ENCODE measurements around the gene YIPF4.
"Not testable (repeated sequence)": the region's sequence is repeated elsewhere in the genome, so short reads cannot be mapped to it uniquely, and the experiment has no call there.

YIPF4 gene

DNA sequence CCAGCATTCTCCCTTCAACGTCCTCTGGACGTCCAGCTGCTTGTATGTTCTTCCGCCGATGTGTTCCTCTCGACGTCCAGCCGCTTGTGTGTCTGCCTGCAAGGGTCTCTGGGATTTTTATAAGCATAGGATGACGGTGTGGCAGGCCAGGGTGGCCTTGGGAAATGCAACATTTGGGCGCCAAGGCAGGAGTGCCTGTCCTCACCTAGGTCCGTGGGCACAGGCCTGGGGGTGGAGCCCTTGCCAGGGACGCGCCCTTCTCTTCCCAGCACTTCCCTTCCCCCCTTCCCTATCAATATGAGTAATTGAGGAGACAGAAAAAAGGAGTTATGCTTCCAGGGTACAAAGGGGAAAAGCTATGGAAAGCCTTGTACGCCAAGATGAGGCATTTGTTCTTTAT is 19.5 kb upstream of the YIPF4 start:
- Histone ChIP-seq H3K36me3 (ENCODE audit: control insufficient read depth in 1 of 2, insufficient read depth in 2 of 2, low read length in 2 of 2) (no peaks in the 10 kb centered on the region), H3K4me3 (ENCODE audit: low read depth in 1 of 2, low read length in 2 of 2) (no peak overlapping the region)

GRCh38 chr2:32260376-32260775 is 17.3 kb upstream of the YIPF4 start:
- H3K27ac ChIP-seq (ENCODE audit: low read length), result no peak overlapping the region
- H3K4me3 ChIP-seq (ENCODE audit: low read depth in 1 of 2, low read length in 2 of 2), result no peak overlapping the region
- H3K27me3 ChIP-seq (ENCODE audit: low read depth, low read length), result no peaks in the 10 kb centered on the region
- H3K9me3 ChIP-seq (ENCODE audit: control insufficient read depth in 1 of 2, low read length in 2 of 2), result no peaks in the 10 kb centered on the region
- H3K4me1 ChIP-seq (ENCODE audit: control insufficient read depth in 1 of 2, insufficient read depth in 2 of 2, low read length in 2 of 2), result no peaks in the 10 kb centered on the region
- no peaks in the 10 kb centered on the region for H3K36me3 ChIP-seq (ENCODE audit: control insufficient read depth in 1 of 2, insufficient read depth in 2 of 2, low read length in 2 of 2)

More for the DNA sequence above, 19.5 kb upstream of the YIPF4 start:
- no peaks in the 10 kb centered on the region for H3K9me3 ChIP-seq (ENCODE audit: control insufficient read depth in 1 of 2, low read length in 2 of 2)
- no peaks in the 10 kb centered on the region for H3K27me3 ChIP-seq (ENCODE audit: low read depth, low read length)
- H3K27ac ChIP-seq (ENCODE audit: low read length), result no peak overlapping the region
- H3K4me1 ChIP-seq (ENCODE audit: control insufficient read depth in 1 of 2, insufficient read depth in 2 of 2, low read length in 2 of 2), result no peaks in the 10 kb centered on the region

DNA sequence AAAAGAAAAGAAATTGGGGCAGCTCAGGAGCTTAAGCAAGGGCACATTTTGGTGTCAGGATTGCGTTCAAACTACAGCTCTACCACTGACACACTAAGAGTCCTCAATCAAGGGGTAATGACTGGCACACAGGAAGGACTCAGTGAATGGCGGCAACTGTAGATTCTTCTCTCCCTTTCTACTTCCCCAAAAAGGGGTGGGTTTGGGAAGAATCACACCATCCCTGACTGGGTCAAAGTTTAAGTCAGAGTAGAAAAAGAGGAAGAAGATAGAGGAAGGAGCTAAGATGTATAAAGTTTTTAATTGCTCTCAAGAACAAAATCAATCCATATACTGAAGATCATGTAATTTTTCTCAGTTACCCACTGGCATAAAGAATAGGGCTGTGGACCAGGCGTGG is 15.6 kb upstream of the YIPF4 start:
- Histone ChIP-seq H3K27me3 (ENCODE audit: low read depth, low read length) (no peaks in the 10 kb centered on the region), H3K27ac (ENCODE audit: low read length) (no peak overlapping the region), H3K36me3 (ENCODE audit: control insufficient read depth in 1 of 2, insufficient read depth in 2 of 2, low read length in 2 of 2) (no peaks in the 10 kb centered on the region), H3K4me3 (ENCODE audit: low read depth in 1 of 2, low read length in 2 of 2) (no peak overlapping the region), H3K4me1 (ENCODE audit: control insufficient read depth in 1 of 2, insufficient read depth in 2 of 2, low read length in 2 of 2) (no peaks in the 10 kb centered on the region), H3K9me3 (ENCODE audit: control insufficient read depth in 1 of 2, low read length in 2 of 2) (no peaks in the 10 kb centered on the region)

GRCh38 chr2:32264422-32265105 is 13.1 kb upstream of the YIPF4 start, which contains the start of gene NLRC4:
Gene NLRC4, minus strand, starts transcription at chr2:32264886. Its CDS starts 8,111 bp downstream, at chr2:32256775.
- peak within 1 kb of the TSS in 1 of 2 donors; percentile 46 for H3K4me3 ChIP-seq (ENCODE audit: low read depth in 1 of 2, low read length in 2 of 2)
- H3K27ac ChIP-seq (ENCODE audit: low read length), result peak within 1 kb of the TSS; percentile 60
- no peaks in the 10 kb centered on the region for H3K36me3 ChIP-seq (ENCODE audit: control insufficient read depth in 1 of 2, insufficient read depth in 2 of 2, low read length in 2 of 2)
- H3K9me3 ChIP-seq (ENCODE audit: control insufficient read depth in 1 of 2, low read length in 2 of 2), result no peaks in the 10 kb centered on the region
- H3K4me1 ChIP-seq (ENCODE audit: control insufficient read depth in 1 of 2, insufficient read depth in 2 of 2, low read length in 2 of 2), result no peaks in the 10 kb centered on the region
- H3K27me3 ChIP-seq (ENCODE audit: low read depth, low read length), result no peaks in the 10 kb centered on the region

- H3K36me3 ChIP-seq (ENCODE audit: control insufficient read depth in 1 of 2, insufficient read depth in 2 of 2, low read length in 2 of 2), result no peaks in the 10 kb centered on the region
- no peaks in the 10 kb centered on the region for H3K9me3 ChIP-seq (ENCODE audit: control insufficient read depth in 1 of 2, low read length in 2 of 2)
- H3K4me3 ChIP-seq (ENCODE audit: low read depth in 1 of 2, low read length in 2 of 2), result no peak overlapping the region
- no peak overlapping the region for H3K27ac ChIP-seq (ENCODE audit: low read length)
- H3K4me1 ChIP-seq (ENCODE audit: control insufficient read depth in 1 of 2, insufficient read depth in 2 of 2, low read length in 2 of 2), result no peaks in the 10 kb centered on the region
- no peaks in the 10 kb centered on the region for H3K27me3 ChIP-seq (ENCODE audit: low read depth, low read length)
Measured at GRCh38 chr2:32271063-32271462, 6.6 kb upstream of the YIPF4 start.

GRCh38 chr2:32272279-32272678 is 5.4 kb upstream of the YIPF4 start:
- no peaks in the 10 kb centered on the region for H3K9me3 ChIP-seq (ENCODE audit: control insufficient read depth in 1 of 2, low read length in 2 of 2)
- H3K27ac ChIP-seq (ENCODE audit: low read length), result no peak overlapping the region
- H3K4me3 ChIP-seq (ENCODE audit: low read depth in 1 of 2, low read length in 2 of 2), result no peak overlapping the region
- peaks cover 4% of the 10 kb centered on the region in 2 donors for H3K4me1 ChIP-seq (ENCODE audit: control insufficient read depth in 1 of 2, insufficient read depth in 2 of 2, low read length in 2 of 2)
- no peaks in the 10 kb centered on the region for H3K27me3 ChIP-seq (ENCODE audit: low read depth, low read length)
- no peaks in the 10 kb centered on the region for H3K36me3 ChIP-seq (ENCODE audit: control insufficient read depth in 1 of 2, insufficient read depth in 2 of 2, low read length in 2 of 2)

DNA sequence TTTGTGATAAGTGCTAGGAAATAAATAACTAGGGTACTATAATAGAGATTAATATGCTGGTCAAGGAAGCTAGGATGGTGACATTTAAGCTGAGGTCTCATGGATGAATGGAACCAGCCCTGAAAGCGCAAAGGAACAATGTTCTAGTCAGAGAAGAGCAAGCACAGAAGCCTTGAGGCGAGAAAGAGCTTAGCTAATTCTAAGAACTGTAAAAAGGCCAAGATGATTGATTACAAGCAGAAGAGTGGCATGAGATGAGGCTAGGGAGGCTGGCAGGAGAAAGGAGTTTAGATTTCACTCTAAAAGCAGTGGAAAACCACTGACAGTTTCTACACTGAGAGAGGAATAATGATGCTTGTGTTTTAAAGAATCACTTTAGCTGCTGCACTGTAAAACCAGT is 3.4 kb upstream of the YIPF4 start:
- peaks cover 5% of the 10 kb centered on the region in 2 donors for H3K4me1 ChIP-seq (ENCODE audit: control insufficient read depth in 1 of 2, insufficient read depth in 2 of 2, low read length in 2 of 2)
- no peaks in the 10 kb centered on the region for H3K27me3 ChIP-seq (ENCODE audit: low read depth, low read length)
- no peak overlapping the region for H3K4me3 ChIP-seq (ENCODE audit: low read depth in 1 of 2, low read length in 2 of 2)
- H3K9me3 ChIP-seq (ENCODE audit: control insufficient read depth in 1 of 2, low read length in 2 of 2), result no peaks in the 10 kb centered on the region
- no peaks in the 10 kb centered on the region for H3K36me3 ChIP-seq (ENCODE audit: control insufficient read depth in 1 of 2, insufficient read depth in 2 of 2, low read length in 2 of 2)
- H3K27ac ChIP-seq (ENCODE audit: low read length), result no peak overlapping the region

- H3K4me1 ChIP-seq (ENCODE audit: control insufficient read depth in 1 of 2, insufficient read depth in 2 of 2, low read length in 2 of 2), result peaks cover 5 to 13% of the 10 kb centered on the region in 2 donors
- H3K27ac ChIP-seq (ENCODE audit: low read length); H3K36me3 ChIP-seq (ENCODE audit: control insufficient read depth in 1 of 2, insufficient read depth in 2 of 2, low read length in 2 of 2); H3K4me3 ChIP-seq (ENCODE audit: low read depth in 1 of 2, low read length in 2 of 2); H3K9me3 ChIP-seq (ENCODE audit: control insufficient read depth in 1 of 2, low read length in 2 of 2); H3K27me3 ChIP-seq (ENCODE audit: low read depth, low read length): not testable (repeated sequence)
Measured at GRCh38 chr2:32275790-32276189, 1.9 kb upstream of the YIPF4 start.

DNA sequence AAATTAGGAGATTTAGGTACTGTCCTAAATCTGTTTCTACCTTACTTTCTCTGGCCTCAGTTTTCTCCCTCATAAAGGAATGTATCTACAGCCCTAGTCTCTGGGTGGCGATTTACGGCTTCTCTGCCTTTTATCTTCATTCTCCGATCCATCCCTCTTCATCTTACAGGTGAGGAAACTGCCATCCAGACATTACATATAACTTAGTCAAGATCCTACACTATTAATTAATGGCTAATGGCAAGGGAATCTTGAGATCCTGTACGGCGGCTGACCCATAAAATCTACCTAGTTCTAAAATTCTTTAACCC is 386 bp upstream of the YIPF4 start:
- Histone ChIP-seq H3K9me3 (ENCODE audit: control insufficient read depth in 1 of 2, low read length in 2 of 2) (no peaks in the 10 kb centered on the region), H3K27me3 (ENCODE audit: low read depth, low read length) (no peaks in the 10 kb centered on the region), H3K36me3 (ENCODE audit: control insufficient read depth in 1 of 2, insufficient read depth in 2 of 2, low read length in 2 of 2) (no peaks in the 10 kb centered on the region), H3K4me1 (ENCODE audit: control insufficient read depth in 1 of 2, insufficient read depth in 2 of 2, low read length in 2 of 2) (peaks cover 5 to 15% of the 10 kb centered on the region in 2 donors), H3K4me3 (ENCODE audit: low read depth in 1 of 2, low read length in 2 of 2) (peak overlapping the region; percentile 86 to 95), H3K27ac (ENCODE audit: low read length) (peak overlapping the region; percentile 90)

DNA sequence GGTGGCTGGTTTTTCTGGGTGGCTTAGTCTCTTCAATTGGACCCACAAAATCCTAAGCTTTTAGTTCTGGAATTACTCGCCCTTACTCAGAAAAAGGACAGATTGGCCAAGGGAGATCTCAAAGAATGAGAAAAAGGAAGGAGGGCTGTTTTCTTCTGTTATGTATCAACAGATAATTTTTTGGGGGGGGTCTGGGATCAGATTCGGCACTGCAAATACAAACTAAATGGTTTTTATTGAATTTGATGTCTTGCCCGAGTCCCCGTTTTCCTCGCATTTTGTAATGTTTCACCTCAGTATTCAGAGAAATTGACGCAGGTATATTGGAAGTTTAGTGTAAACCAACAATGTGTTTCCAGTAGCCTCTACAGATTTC is 762 bp downstream of the YIPF4 start:
- Histone ChIP-seq H3K27ac (ENCODE audit: low read length) (peak overlapping the region; percentile 90), H3K36me3 (ENCODE audit: control insufficient read depth in 1 of 2, insufficient read depth in 2 of 2, low read length in 2 of 2) (no peaks in the 10 kb centered on the region), H3K27me3 (ENCODE audit: low read depth, low read length) (no peaks in the 10 kb centered on the region), H3K9me3 (ENCODE audit: control insufficient read depth in 1 of 2, low read length in 2 of 2) (no peaks in the 10 kb centered on the region), H3K4me1 (ENCODE audit: control insufficient read depth in 1 of 2, insufficient read depth in 2 of 2, low read length in 2 of 2) (peaks cover 5 to 17% of the 10 kb centered on the region in 2 donors), H3K4me3 (ENCODE audit: low read depth in 1 of 2, low read length in 2 of 2) (peak overlapping the region; percentile 86 to 95)

- Histone ChIP-seq H3K27ac (ENCODE audit: low read length) (no peak overlapping the region), H3K36me3 (ENCODE audit: control insufficient read depth in 1 of 2, insufficient read depth in 2 of 2, low read length in 2 of 2) (peaks cover 0 to 4% of the 10 kb centered on the region in 2 donors), H3K4me1 (ENCODE audit: control insufficient read depth in 1 of 2, insufficient read depth in 2 of 2, low read length in 2 of 2) (peaks cover 2 to 25% of the 10 kb centered on the region in 2 donors), H3K27me3 (ENCODE audit: low read depth, low read length) (no peaks in the 10 kb centered on the region), H3K9me3 (ENCODE audit: control insufficient read depth in 1 of 2, low read length in 2 of 2) (no peaks in the 10 kb centered on the region), H3K4me3 (ENCODE audit: low read depth in 1 of 2, low read length in 2 of 2) (no peak overlapping the region)
Measured at GRCh38 chr2:32284321-32284720, 6.6 kb downstream of the YIPF4 start.

Data from muscle layer of duodenum (tissue), 2 donors.